GM19351 (cell line): ENCODE measurements around the gene KIF26A.
"Not testable (repeated sequence)": the region's sequence is repeated elsewhere in the genome, so short reads cannot be mapped to it uniquely, and the experiment has no call there.

Experiments
- ATAC-seq: cut with Tn5 transposase; IDR thresholded peaks from one replicate; pipeline ENCODE4 v1.9.1; 2021; ENCODE audit warnings: mild to moderate bottlenecking, moderate library complexity; ENCODE audit not compliant: unreplicated experiment

KIF26A gene

GRCh38 chr14:104206281-104206904 is 68.0 kb downstream of the KIF26A start:
- no peak for ATAC-seq

- ATAC-seq, result no peak
Measured at GRCh38 chr14:104207142-104208014, 69.0 kb downstream of the KIF26A start.

GRCh38 chr14:104208015-104208295 is 69.6 kb downstream of the KIF26A start:
- not testable (repeated sequence) for ATAC-seq

GRCh38 chr14:104208331-104208730 is 69.9 kb downstream of the KIF26A start:
- not testable (repeated sequence) for ATAC-seq

GRCh38 chr14:104209071-104209470 is 70.7 kb downstream of the KIF26A start:
- not testable (repeated sequence) for ATAC-seq

- no peak for ATAC-seq
Measured at GRCh38 chr14:104209985-104210816, 71.8 kb downstream of the KIF26A start.

GRCh38 chr14:104210817-104211195 is 72.4 kb downstream of the KIF26A start:
- ATAC-seq, result no peak

GRCh38 chr14:104211215-104211614 is 72.8 kb downstream of the KIF26A start:
- no peak for ATAC-seq

GRCh38 chr14:104211741-104212140 is 73.4 kb downstream of the KIF26A start:
- no peak for ATAC-seq

- no peak for ATAC-seq
Measured at GRCh38 chr14:104212206-104213095, 74.1 kb downstream of the KIF26A start.

- no peak for ATAC-seq
Measured at GRCh38 chr14:104213301-104214034, 75.1 kb downstream of the KIF26A start.

GRCh38 chr14:104214431-104215218 is 76.2 kb downstream of the KIF26A start:
- ATAC-seq, result no peak

GRCh38 chr14:104215706-104216334 is 77.4 kb downstream of the KIF26A start:
- no peak for ATAC-seq

- ATAC-seq, result no peak
Measured at GRCh38 chr14:104216457-104216856, 78.1 kb downstream of the KIF26A start.

- no peak for ATAC-seq
Measured at GRCh38 chr14:104217486-104218360, 79.3 kb downstream of the KIF26A start.

- ATAC-seq, result no peak
Measured at GRCh38 chr14:104218361-104219180, 80.2 kb downstream of the KIF26A start.

GRCh38 chr14:104219731-104220214 is 81.4 kb downstream of the KIF26A start:
- no peak for ATAC-seq
